Fibroblast of mammary gland (primary cell): ENCODE data around the gene TTC27.
"Not testable (repeated sequence)": the region's sequence is repeated elsewhere in the genome, so short reads cannot be mapped to it uniquely, and the experiment has no call there.

ENCODE experiments used
- DNase-seq: peaks from one replicate; pipeline ENCODE4 v3.0.0-alpha.2; 2010; ENCODE audit warnings: low read depth
- H3K4me3 ChIP-seq: 2 replicates; pipeline ENCODE4 v1.5.1; 2011; ENCODE audit warnings: low read depth, mild to moderate bottlenecking, low read length, moderate library complexity; ENCODE audit not compliant: control insufficient read depth
- CTCF ChIP-seq: conservative IDR thresholded peaks from 2 replicates; pipeline ENCODE4 v1.5.1; 2011; ENCODE audit warnings: low read depth, low read length, inconsistent platforms; ENCODE audit not compliant: control insufficient read depth, insufficient read depth

The TTC27 gene

GRCh38 chr2:32860385-32860784 is 232.5 kb downstream of the TTC27 start:
- H3K4me3 ChIP-seq: no peak overlapping the region
- no peak for TF ChIP-seq CTCF
- DNase-seq: no peak

- no peak for TF ChIP-seq CTCF
- no peak overlapping the region for H3K4me3 ChIP-seq
- DNase-seq: no peak
Measured at GRCh38 chr2:32862269-32863055, 234.6 kb downstream of the TTC27 start.

DNA sequence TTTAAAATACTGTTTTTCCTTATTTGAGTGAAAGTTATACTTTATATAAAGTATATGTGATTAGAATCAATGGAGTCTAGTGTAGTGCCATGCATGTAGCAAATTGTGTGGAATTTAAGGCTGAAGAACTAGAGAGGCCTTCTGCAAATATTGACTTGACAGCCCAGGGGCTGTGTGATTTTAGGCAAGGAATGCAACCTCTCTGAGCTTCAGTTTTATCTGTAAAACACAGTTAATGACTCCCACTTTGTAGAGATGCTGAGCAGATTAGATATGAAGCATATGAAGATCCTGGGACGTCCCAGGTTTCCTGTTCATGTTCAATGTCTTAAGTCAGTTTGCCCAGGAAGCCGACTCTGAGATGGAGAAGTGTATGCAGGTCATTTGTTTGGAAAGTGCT is 235.5 kb downstream of the TTC27 start:
- no peak for TF ChIP-seq CTCF
- no peak overlapping the region for H3K4me3 ChIP-seq
- DNase-seq: no peak

DNA sequence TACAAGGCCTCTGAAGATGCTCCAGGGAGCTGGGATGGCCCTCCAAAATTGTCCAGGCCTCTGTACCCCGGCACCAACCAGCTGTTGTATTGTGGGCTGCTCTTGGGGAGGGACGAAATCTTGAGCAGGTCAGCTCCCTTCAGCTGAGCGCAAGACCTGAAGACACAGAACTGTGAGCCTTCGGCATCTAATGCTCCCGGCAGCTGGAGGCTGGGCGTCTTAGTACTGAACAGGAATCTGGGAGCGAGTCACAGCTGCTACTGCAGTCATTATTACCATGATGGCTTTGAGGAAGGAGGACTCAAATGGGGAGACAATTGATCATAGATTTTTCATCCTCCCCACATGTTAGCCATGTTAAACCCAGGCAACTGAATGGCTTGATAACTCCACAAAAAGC is 236.0 kb downstream of the TTC27 start:
- no peak overlapping the region for H3K4me3 ChIP-seq
- no peak for TF ChIP-seq CTCF
- DNase-seq: no peak

DNA sequence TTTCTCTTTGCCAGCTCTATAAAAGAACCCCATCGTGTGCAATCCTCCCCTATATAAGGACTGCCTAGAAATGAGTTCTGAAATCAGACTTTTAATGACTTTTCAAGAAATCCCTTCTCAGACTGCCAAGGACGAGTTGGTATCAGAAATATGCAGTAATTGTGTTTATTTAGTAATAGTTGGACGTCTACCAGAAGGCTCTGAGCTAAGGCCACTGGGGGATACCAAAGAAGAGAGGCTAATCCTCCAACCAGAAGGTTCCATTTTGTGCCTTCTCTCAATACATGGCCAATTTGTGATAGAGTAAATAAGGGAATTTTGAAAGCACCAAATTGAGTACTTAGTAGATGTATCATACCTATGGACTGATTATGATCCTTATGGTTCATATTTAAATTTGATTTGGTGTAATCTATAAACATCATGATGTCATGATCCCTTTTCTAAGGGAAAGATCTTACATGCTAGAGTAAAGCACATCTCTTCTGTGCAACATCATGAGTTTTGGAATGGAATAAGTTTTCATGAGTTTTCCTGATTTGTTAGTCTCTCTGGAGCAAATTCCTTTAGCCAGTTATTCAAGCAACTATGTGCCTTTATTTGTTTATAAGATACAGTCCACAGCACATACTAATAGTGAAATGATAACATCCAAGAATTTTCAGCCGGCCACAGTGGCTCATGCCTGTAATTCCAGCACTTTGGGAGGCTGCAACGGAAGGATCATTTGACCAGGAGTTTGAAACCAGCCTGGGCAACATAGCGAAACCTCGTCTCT is 236.7 kb downstream of the TTC27 start:
- DNase-seq: peak; percentile 71
- TF ChIP-seq CTCF: no peak
- no peak overlapping the region for H3K4me3 ChIP-seq

DNA sequence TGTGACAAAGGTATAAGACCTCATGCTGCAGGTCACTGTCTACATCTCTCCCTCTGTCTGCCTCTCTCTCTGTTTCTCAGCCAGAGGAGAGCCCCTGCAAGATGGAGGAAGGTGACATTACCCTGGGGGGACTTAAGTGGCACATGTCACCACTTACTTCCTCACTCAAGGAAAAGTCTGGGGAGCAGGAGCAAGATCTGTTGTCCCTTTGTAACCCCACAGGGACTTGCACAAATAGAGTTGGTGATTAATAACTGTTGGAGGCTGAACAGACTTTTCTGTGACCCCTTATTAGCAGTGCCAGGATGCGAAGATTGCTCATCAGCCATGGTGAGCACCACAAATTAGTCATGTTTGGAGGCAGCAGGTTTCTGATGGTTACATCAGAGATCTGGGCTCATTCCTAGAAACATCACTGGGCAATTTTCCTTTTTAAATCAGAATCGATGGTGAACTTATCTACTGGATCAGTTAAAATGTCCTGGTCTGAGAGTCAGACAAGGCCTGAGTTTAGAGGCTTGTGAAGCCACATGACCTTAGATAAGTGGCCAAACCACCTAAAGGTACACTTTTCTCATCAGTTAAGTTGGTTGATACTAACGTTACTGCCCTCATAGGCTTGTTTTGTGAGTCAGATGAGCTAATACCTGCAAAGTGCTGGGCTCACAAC is 237.7 kb downstream of the TTC27 start:
- peak; percentile 93 for DNase-seq
- no peak overlapping the region for H3K4me3 ChIP-seq
- no peak for TF ChIP-seq CTCF

GRCh38 chr2:32866462-32866861 is 238.6 kb downstream of the TTC27 start:
- DNase-seq, H3K4me3 ChIP-seq: not testable (repeated sequence)
